GM19395 (cell line): Measurements from ENCODE around the gene ARHGEF4.

Source experiments
- ATAC-seq: cut with Tn5 transposase; IDR thresholded peaks from one replicate; pipeline ENCODE4 v1.9.1; 2021; ENCODE audit warnings: mild to moderate bottlenecking, moderate library complexity; ENCODE audit not compliant: unreplicated experiment

The ARHGEF4 gene

GRCh38 chr2:130850788-130851623 is 14.3 kb downstream of the ARHGEF4 start:
- ATAC-seq = no peak

GRCh38 chr2:130851624-130852382 is 15.1 kb downstream of the ARHGEF4 start:
- ATAC-seq = no peak

GRCh38 chr2:130852521-130853115 is 15.9 kb downstream of the ARHGEF4 start:
- no peak for ATAC-seq

- ATAC-seq = no peak
Measured at GRCh38 chr2:130853391-130853790, 16.7 kb downstream of the ARHGEF4 start.

- no peak for ATAC-seq
Measured at GRCh38 chr2:130854301-130854700, 17.6 kb downstream of the ARHGEF4 start.

GRCh38 chr2:130864830-130865800 is 28.4 kb downstream of the ARHGEF4 start:
- no peak for ATAC-seq

GRCh38 chr2:130869441-130870160 is 32.9 kb downstream of the ARHGEF4 start:
- ATAC-seq = no peak

GRCh38 chr2:130870161-130870485 is 33.4 kb downstream of the ARHGEF4 start:
- ATAC-seq = no peak

- no peak for ATAC-seq
Measured at GRCh38 chr2:130870779-130871178, 34.1 kb downstream of the ARHGEF4 start.

- no peak for ATAC-seq
Measured at GRCh38 chr2:130871843-130872740, 35.4 kb downstream of the ARHGEF4 start.

GRCh38 chr2:130872741-130873125 is 36.0 kb downstream of the ARHGEF4 start:
- ATAC-seq = no peak

GRCh38 chr2:130873700-130874346 is 37.1 kb downstream of the ARHGEF4 start:
- ATAC-seq = peak; percentile 92

GRCh38 chr2:130874512-130874911 is 37.8 kb downstream of the ARHGEF4 start:
- no peak for ATAC-seq

- ATAC-seq = no peak
Measured at GRCh38 chr2:130875935-130876334, 39.2 kb downstream of the ARHGEF4 start.

GRCh38 chr2:130877258-130877657 is 40.5 kb downstream of the ARHGEF4 start:
- ATAC-seq = no peak

GRCh38 chr2:130878316-130878715 is 41.6 kb downstream of the ARHGEF4 start:
- no peak for ATAC-seq

- ATAC-seq = no peak
Measured at GRCh38 chr2:130878933-130879332, 42.2 kb downstream of the ARHGEF4 start.

GRCh38 chr2:130882111-130882690 is 45.5 kb downstream of the ARHGEF4 start:
- ATAC-seq = no peak
